Adipose tissue (tissue), 3 donors: ENCODE results near the gene EPB41L4B. TPM values are rescaled to one million over a fixed set of nuclear protein-coding genes. Genes with fewer than 3 reads are reported as not detected.

Source experiments
- H3K27ac ChIP-seq: one replicate; pipeline ENCODE4 v1.5.1; 2013; ENCODE audit warnings: low read depth, low read length
- WGBS, 3 donors: extraction: QIAGEN DNeasy Blood & Tissue Kit; methylation state at CpG; one replicate each; pipeline ENCODE4 v1.1.7; 2013; 5-methylcytosine and 5-hydroxymethylcytosine counted together
- polyA plus RNA-seq, 3 donors: library from polyadenylated mRNA; stranded (reverse); fragments of 200-250 nt; gene quantifications; one replicate each; pipeline ENCODE4 v1.2.3, GENCODE V29; 2013
- donor health status: healthy with polysubstance abuse.
- donor health status: Bipolar disorder and iron deficiency.
- donor health status: healthy.

EPB41L4B gene
- polyA plus RNA-seq, 3 donors = 6.7 to 129 (median 34.7) TPM

DNA sequence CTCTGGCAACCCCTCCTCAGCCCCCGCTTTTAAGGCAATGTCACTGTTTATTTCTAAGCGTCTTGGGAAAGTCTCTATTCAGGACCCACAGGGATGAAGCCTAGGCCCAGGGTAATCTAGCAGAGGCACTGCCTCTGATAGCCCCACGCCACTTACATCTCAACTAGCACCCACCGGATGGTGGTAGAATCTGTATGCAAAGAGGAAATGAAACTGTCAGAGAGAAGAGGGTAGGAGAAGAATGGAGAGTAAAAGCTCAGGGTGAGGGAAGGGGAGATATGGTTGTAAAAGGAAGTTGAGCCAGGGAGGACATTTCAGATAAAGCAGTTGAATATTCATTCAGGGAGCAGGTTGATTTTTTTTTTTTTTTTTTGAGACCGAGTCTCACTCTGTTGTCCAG, 156.8 kb downstream of the EPB41L4B start:
- H3K27ac ChIP-seq = no peak overlapping the region
- 78 to 86% (median 81%) methylated on average over 5 of the region's 5 CpGs for whole genome bisulfite sequencing, 3 donors

DNA sequence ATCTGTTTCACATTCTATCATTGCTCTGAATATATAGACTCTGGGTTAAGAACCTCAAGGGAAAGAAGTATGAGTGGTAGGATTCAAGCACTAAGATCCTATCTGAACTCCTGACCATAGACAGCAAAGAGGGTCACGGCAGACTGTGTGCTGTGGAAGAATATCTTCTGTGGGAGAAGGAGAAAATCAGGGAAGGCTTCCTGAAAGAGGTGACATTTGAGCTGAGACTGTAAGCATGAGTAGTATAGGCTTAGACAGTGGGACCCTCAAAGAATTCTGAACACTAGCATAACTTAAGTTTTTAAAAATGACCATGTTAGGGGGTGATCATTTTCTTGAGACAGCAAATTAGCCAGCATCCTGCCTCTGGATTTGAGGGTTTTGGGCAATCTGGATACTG, 157.7 kb downstream of the EPB41L4B start:
- no peak overlapping the region for H3K27ac ChIP-seq
- WGBS, 3 donors = 89 to 96% (median 93%) methylated on average over 1 of the region's 1 CpG

DNA sequence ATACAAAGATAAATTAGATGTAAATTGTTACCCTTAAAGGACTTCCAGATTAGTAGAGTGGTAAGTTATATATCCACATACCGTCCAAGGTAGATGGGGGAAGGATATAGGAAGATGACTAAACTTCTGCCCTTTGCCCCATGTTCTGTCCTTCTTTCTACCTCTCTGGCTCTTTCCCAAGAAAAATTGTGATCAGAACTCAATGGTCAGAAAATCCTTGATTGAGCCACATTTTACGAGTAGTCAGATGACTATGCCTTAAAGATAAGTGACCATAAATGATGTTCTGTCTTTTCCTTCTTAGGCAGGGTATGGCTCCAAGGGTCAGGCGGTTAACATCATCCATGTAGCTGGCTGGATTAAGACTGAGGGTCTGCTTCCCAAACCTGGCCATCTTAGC, 158.2 kb downstream of the EPB41L4B start:
- WGBS, 3 donors = 81 to 90% (median 81%) methylated on average over 3 of the region's 3 CpGs
- H3K27ac ChIP-seq = no peak overlapping the region

DNA sequence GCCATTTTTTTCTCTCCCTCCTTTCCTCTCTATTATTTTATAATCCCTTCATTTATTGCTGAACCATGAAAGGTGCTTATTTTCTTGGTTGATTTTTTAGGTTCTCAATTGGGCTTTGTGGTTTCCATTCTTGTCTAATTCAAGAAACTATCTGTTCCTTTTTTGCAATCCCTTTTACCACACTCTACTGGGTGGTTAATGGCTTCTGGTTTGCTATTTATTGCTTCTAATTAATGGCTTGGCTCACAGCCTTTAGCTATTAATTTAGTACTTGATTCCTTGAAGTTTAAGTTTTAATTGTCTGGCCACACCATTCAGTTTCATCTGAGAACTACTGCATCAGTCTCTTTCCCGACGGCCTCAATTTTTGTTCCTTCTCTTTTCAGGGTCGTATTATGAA, 159.4 kb downstream of the EPB41L4B start:
- WGBS, 3 donors = 80 to 94% (median 90%) methylated on average over 3 of the region's 3 CpGs
- no peak overlapping the region for H3K27ac ChIP-seq

DNA sequence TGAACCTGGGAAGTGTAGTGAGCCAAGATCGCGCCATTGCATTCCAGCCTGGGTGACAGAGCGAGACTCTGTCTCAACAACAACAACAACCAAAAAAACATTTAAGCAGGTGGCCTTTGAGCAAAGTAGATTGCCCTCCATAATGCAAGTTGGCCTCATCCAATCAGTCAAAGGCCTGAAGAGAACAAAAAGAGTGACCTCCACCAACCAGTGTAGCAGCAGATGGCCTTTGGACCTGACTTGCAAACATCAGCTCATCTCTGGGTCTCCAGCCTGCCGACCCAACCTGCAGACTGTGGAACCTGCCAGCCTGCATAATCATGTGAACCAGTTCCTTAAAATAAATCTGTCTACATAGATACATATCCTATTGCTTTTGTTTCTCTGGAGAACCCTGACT, 161.3 kb downstream of the EPB41L4B start:
- WGBS, 3 donors = 85 to 92% (median 90%) methylated on average over 4 of the region's 4 CpGs
- H3K27ac ChIP-seq = no peak overlapping the region

DNA sequence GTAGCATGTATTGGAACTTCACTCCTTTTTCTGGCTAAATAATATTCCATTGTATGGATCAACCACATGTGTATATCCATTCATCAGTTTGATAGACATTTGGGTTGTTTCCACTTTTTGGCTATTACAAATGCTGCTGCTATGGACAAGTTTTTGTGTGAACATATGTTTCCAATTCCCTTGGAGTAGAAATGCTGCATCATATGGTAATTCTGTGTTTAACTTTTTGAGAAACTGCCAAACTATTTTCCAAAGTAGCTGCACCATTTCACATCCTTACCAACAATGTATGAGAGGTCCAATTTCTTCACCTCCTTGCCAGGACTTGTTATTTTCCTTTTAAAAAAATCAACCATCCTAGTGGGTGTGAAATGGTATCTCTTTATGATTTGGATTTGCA, 162.2 kb downstream of the EPB41L4B start:
- no peak overlapping the region for H3K27ac ChIP-seq

DNA sequence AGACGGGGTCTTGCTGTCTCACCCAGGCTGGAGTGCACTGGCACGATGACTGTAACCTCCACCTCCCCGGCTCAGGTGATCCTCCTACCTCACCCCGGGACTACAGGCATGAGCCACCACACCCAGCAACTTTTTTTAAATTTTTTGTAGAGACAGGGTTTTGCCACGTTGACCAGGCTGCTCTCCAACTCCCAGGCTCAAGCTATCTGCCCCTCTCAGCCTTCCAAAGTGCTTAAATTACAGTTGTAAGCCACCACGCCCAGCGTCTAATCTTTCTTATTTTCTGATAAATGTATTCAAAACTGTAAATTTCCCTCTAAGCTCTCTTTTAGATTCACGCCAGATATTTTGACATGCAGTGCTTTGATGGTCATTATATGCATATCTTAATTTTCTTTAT, 164.2 kb downstream of the EPB41L4B start:
- WGBS, 3 donors = 70 to 81% (median 79%) methylated on average over 7 to 8 of the region's 8 CpGs
- no peak overlapping the region for H3K27ac ChIP-seq

DNA sequence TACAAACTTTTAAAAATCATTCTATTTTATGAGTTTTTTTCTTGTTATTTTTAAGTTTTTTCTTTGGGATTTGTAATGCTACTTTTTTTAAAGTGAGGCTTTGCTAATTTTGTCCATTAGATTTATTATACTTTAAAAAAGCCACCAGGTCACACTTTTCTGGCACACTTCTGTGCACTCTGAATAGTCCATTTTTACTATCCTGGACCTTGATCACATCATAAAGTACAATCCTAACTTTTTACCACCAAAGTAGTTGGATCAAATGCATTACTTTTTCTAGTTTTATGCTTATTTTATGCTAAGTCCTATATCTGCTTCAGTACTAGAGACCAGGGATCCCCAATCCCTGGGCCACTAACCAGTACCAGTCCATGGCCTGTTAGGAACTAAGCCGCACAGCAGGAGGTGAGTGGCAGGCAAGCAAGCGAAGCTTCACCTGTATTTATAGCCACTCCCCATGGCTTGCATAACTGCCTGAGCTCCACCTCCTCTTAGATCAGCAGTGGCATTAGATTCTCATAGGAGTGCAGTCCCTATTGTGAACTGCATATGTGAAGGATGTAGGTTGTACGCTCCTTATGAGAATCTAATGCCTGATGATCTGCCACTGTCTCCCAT, 169.8 kb downstream of the EPB41L4B start:
- 86 to 94% (median 94%) methylated on average over 3 of the region's 3 CpGs for WGBS, 3 donors
- H3K27ac ChIP-seq = no peak overlapping the region

DNA sequence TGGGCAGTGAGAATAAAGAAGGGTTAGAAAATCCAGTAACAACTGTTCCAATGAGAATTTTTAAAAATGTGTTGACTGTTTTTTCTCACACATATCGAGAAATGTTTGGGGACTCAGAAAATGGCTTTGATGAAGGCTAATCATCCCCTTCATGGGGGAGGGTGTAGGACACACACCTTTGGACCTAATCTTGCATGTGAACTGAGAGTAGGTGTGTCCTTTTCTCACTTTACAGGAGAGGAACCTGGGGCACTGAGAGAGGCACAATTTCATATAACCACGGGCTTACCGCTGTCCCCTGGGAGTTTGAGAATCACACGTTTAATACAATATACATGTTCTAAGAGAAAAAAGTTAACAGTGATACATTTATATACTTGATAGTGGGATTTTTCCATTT, 171.1 kb downstream of the EPB41L4B start:
- 88 to 94% (median 91%) methylated on average over 4 of the region's 4 CpGs for WGBS, 3 donors
- no peak overlapping the region for H3K27ac ChIP-seq

DNA sequence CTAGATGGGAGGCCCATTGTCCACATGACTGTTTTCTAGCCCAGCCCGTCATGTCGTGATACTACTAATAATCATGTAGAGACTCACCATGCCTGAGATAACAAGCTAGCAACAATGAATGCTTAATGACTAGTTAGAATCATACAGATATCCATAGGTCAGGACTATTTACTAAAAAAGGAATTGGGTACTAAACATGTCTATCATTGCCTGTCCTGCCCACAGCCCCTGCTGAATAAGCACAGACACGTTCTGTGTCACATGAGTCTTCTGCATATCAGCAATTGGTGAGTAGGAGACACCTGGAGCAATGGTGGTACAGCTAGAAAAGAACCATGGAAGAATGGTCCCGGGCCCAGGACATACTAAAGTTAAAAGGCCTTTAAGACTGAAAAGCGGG, 171.8 kb downstream of the EPB41L4B start:
- WGBS, 3 donors = 81 to 87% (median 83%) methylated on average over 5 of the region's 5 CpGs
- no peak overlapping the region for H3K27ac ChIP-seq

DNA sequence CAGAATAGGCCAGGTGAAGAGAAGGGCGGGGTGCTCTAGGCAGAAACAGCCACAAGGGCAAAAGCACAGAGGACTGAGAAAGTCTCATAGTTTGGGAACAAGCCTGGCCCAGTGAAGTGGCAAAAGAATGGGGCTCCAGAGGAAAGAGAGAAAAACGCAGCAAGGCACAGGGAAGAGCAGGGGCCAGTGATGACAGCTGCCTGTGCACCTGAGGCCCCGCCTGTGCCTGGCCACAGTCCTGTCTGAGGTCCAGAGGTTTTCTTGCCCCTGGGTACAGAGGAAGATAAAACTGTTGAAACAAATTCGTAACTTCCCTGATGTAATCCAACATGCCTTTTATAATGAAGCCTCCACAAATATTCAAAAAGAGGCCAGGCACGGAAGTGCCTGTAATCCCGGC, 175.8 kb downstream of the EPB41L4B start:
- 83 to 90% (median 85%) methylated on average over 6 of the region's 6 CpGs for WGBS, 3 donors
- H3K27ac ChIP-seq = no peak overlapping the region

DNA sequence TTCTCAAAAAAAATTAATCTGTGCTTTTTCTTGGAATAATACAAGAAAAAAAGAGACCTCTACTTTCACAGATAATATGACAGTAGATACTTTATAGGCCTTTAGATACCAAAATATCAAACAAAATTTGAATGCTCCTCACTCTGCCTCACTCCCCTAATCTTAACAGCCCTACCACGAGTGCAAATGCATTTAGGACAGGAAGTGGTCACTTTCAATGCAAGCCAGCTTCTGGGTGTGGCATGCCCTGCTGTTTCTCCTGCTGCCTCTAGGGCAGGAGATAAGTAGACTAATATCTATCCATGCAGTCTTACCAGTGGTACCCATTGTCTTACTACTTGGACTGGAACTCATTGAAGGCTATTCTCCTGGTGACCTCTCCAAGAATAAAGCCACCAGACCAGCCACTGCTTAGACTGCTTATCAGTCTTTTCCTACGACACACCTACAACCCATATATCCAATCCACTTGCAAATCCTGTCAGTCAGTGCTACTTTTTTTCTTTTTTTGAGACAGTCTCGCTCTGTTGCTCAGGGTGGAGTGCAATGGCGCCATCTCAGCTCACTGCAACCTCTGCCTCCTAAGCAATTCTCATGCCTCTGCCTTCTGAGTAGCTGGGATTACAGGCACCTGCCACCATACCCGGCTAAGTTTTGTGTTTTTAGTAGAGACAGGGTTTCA, 176.8 kb downstream of the EPB41L4B start:
- whole genome bisulfite sequencing, 3 donors = 67 to 76% (median 76%) methylated on average over 5 of the region's 5 CpGs
- no peak overlapping the region for H3K27ac ChIP-seq

DNA sequence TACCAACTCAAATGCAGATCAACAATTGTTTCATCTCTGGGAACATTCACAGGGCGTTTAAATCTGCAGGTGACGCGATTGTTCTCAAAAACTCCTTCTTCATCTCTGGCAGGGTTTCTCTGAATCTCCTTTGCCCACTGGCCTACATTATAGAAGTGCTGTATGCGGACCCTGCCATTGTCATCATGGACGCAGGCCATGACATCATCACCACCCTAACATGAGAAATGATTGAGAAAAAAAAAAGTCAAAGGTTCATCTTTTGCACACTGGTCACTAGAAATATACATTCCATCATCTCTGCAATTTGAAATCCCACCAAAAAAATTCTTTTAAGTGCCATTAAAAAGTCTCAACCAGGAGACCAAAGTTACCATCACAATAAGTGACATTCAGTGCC, 179.5 kb downstream of the EPB41L4B start:
- 92 to 96% (median 95%) methylated on average over 5 of the region's 5 CpGs for WGBS, 3 donors
- no peak overlapping the region for H3K27ac ChIP-seq

DNA sequence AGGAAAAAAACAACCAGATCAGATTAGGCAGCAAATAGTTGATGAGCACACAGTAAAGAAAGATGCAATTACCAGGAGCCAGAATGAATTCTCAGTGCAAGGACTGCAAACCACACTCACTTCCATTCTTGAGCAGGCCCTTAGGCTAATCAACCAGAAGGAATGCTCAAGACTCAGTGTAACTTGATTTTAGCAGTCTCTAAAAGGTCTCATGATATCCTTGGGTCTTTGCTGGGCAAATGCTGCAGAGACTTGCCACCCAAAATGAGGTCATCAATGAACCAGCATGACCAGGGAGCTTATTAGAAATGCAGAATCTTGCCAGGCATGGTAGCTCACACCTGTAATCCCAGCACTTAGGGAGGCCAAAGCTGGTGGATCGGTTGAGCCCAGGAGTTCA, 181.0 kb downstream of the EPB41L4B start:
- WGBS, 3 donors = 50 to 100% (median 100%) methylated on average over 1 of the region's 1 CpG

DNA sequence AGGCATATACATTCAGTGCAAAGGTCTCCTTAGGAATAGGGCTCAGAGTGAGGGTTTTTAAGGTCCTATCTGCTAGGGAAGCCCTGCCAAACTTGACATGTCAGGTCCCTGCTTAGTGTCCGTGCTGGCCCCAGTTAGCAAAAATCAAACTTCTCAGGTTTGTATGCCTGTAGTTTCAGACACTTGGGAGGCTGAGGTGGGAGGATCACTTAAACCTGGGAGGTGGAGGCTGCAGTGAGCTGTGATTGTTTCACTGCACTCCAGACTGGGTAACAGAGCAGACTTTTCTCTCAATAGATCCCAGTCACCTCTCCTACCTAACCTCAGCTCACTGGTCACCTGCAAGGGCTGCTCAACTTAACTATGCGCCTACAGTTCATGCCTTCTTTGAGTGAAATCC, 182.4 kb downstream of the EPB41L4B start:
- WGBS, 3 donors = 86 to 94% (median 93%) methylated on average over 2 of the region's 2 CpGs
- no peak overlapping the region for H3K27ac ChIP-seq

More for the DNA sequence above, 181.0 kb downstream of the EPB41L4B start:
- no peak overlapping the region for H3K27ac ChIP-seq

DNA sequence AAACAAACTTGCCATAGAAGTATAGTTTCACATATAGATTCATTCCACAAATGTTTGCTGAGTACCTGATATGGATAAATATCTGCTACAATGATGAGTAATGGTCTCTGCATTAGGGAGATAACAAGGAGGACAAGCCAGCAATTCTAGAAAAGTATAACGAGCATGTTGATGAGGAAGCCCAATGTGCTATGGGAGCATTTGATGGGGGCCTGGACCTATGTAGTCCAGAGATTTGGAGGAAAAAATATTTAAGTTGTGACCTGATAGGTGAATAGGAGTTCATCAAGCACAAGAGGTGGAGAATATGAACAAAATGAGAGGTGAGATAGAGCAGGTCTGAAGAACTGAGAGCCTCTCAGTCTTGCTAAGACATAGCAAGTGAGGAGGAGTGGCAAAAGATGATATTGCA, 186.7 kb downstream of the EPB41L4B start:
- WGBS, 3 donors = 85 to 91% (median 88%) methylated on average over 1 of the region's 1 CpG
- no peak overlapping the region for H3K27ac ChIP-seq

DNA sequence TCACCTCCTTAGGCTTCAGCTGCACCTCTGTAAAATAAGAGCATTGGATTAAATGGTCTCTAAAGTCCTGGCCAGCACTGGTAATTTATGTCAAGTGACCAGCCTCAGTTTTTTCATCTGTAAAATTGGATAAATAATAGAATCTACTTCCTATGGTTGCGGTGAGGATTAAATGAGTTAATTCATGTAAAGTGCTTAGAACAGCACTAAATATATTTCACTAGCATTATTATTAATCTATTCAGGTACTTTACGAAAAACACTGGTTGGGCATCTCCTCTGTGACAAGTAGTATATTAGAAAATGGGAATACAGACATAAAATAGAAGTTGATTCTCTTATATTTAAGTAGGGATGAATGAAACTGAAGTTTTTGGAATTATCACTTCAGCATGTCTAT, 187.3 kb downstream of the EPB41L4B start:
- 91 to 98% (median 91%) methylated on average over 2 of the region's 2 CpGs for WGBS, 3 donors
- no peak overlapping the region for H3K27ac ChIP-seq

DNA sequence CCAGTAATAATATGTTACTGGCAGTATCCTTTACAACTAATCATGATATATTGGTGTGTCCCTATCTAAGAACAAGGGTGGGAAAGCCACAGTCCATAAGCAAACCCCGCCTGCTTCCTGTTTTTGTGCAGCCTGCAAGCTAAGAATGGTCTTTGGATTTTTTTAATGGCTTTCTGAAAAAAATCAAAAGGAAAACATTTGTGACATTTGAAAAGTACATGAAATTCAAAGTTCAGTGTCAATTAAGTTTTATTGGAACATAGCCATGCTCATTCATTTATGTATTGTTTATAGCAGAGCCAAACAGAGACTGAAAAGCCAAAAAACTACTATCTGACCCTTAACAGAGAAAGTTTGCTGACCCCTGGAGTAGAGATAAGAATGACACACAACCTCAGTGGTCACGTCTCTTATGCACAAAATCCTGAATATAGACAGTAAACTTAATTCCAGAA, 188.3 kb downstream of the EPB41L4B start:
- 34 to 71% (median 37%) methylated on average over 2 of the region's 2 CpGs for WGBS, 3 donors

DNA sequence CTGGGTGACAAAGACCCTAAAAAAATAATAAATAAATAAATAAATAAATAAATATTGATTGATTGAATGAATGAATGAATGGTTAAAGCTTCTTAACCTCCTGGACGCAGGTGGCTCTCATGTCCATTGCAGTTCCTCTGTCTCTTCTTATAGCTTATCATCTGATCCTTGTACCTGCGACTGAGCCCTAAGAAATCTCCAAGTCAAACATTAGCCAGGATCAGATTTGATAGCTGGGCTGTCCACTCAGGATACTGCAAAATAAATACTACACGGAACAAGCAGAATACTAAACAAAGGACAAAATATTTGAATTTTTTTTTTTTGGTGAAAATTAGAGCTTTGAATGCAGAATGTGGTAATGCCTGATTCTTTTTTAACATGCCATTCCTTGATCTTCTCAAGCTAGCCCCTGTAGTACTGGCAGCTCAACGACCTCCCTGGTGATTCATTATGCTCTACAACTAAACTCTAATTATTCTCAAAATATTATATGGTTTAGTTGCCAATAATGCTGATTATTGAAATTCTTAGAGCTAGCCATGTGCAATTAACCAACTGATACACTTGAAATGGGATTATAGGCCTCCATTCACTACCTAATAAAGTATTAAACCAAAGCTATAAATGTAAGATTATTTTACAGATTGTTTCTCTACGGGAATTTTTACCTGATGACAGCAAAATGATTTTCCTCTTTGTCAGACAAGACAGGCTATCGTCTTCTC, 191.2 kb downstream of the EPB41L4B start:
- WGBS, 3 donors = 52 to 90% (median 88%) methylated on average over 6 of the region's 6 CpGs

More for the DNA sequence above, 188.3 kb downstream of the EPB41L4B start:
- H3K27ac ChIP-seq = no peak overlapping the region

More for the DNA sequence above, 191.2 kb downstream of the EPB41L4B start:
- H3K27ac ChIP-seq = no peak overlapping the region
